Hepatocyte (in vitro differentiated cells): ENCODE measurements around the gene WSCD2.

Experiments used
- EZH2 ChIP-seq: fragments of 200-600 bp; sonication (generic); IDR thresholded peaks from 2 replicates; pipeline ENCODE4 v1.6.1; 2016; ENCODE audit warnings: antibody characterized with exemption, mild to moderate bottlenecking, borderline replicate concordance
- EZH2phosphoT487 ChIP-seq: fragments of 200-600 bp; sonication (generic); IDR thresholded peaks from one replicate; pipeline ENCODE4 v1.6.1; 2018; ENCODE audit warnings: antibody characterized with exemption, mild to moderate bottlenecking, low read depth, moderate library complexity; ENCODE audit not compliant: unreplicated experiment, severe bottlenecking
- TF ChIP-seq, protein P1 (sequence below): fragments of 200-600 bp; sonication (generic); IDR thresholded peaks from 2 replicates; pipeline ENCODE4 v1.5.1; 2016; ENCODE audit warnings: antibody characterized with exemption, mild to moderate bottlenecking; ENCODE audit not compliant: poor library complexity

DNA sequence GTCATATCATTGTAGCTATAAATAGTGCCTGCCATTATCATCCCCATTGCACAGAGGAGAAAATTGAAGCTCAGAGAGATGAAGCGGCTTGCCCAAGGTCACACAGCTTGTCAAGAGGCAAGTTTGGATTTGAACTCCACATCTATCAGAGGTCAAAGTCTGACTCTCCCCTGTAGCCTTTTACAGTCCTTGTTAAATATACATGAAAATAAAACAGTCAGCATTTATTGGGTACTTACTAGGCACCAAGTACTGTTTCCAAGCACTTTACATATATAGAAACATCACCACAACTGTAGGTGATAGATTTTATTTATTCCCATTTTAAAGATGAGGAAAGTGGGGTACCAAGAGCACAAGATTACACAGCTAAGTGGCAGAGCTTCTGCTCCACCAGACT lies 67.2 kb downstream of the WSCD2 start:
- TF ChIP-seq EZH2 (no peak), EZH2phosphoT487 (no peak)
- TF ChIP-seq, protein P1, sequence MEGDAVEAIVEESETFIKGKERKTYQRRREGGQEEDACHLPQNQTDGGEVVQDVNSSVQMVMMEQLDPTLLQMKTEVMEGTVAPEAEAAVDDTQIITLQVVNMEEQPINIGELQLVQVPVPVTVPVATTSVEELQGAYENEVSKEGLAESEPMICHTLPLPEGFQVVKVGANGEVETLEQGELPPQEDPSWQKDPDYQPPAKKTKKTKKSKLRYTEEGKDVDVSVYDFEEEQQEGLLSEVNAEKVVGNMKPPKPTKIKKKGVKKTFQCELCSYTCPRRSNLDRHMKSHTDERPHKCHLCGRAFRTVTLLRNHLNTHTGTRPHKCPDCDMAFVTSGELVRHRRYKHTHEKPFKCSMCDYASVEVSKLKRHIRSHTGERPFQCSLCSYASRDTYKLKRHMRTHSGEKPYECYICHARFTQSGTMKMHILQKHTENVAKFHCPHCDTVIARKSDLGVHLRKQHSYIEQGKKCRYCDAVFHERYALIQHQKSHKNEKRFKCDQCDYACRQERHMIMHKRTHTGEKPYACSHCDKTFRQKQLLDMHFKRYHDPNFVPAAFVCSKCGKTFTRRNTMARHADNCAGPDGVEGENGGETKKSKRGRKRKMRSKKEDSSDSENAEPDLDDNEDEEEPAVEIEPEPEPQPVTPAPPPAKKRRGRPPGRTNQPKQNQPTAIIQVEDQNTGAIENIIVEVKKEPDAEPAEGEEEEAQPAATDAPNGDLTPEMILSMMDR, result no peak
